ENCODE measurements around the gene IL3.

DNA sequence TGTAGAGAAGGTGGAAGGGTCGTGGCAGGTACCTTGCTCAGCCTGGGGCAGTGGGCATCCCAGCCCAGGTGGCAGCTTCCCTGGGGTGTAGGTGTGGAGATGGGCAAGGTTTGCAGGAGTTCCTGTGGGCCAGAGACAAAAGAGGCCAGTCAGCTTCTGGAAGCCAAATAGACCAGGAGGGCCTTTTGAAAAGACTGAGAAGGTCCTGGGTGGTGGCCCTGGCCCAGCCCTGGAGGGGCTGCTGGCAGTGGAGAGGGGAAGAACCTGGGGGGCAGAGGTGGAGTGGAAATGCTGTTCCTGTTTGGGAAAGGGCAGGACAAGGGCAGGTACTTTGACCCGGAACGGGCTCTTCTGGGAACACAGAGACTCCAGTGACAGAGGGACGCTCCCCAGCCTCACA is 7.0 kb upstream of the IL3 start:
- TF ChIP-seq CTCF (IDR thresholded peaks at IDR 0.05) (no peak), POLR2A (IDR thresholded peaks at IDR 0.05) (no peak), EP300 (IDR thresholded peaks at IDR 0.05) (no peak)
